Inferior parietal cortex (tissue), 1 donor: Measurements from ENCODE around the gene TIGD4.
A peak's percentile ranks its signal among the peaks of the same experiment; 100 is the strongest.
"Not testable (repeated sequence)": the region's sequence is repeated elsewhere in the genome, so short reads cannot be mapped to it uniquely, and the experiment has no call there.

ENCODE experiments used
- DNase-seq: peaks from one replicate; pipeline ENCODE4 v3.0.0-alpha.2; 2016; ENCODE audit errors: extremely low spot score

Gene TIGD4

DNA sequence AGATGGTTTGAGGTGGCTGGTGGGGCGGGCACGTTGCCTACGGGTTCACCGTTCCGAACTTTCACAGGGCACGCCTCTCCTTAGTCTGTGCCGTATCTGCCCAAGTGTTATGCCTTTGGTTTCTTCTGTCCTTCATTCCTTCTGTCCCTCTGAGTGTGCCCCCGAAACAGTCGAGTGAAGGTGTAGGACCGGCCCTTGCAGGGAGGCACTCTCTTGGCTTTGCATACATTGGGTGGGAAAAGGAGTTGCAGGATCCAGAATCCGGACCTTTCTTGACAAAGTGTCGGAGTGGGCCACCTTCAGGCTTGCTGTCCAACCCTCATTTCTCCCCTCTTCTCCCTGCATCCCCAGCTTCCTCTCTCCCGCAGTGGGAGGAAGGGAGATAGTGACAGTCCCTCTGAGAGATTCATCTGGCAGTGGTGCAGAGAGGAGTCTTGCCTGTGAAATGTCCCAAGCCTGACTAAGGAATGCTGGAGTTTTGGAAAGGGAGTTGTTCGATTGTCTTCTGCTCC, 793 bp upstream of the TIGD4 start:
- DNase-seq: no peak

DNA sequence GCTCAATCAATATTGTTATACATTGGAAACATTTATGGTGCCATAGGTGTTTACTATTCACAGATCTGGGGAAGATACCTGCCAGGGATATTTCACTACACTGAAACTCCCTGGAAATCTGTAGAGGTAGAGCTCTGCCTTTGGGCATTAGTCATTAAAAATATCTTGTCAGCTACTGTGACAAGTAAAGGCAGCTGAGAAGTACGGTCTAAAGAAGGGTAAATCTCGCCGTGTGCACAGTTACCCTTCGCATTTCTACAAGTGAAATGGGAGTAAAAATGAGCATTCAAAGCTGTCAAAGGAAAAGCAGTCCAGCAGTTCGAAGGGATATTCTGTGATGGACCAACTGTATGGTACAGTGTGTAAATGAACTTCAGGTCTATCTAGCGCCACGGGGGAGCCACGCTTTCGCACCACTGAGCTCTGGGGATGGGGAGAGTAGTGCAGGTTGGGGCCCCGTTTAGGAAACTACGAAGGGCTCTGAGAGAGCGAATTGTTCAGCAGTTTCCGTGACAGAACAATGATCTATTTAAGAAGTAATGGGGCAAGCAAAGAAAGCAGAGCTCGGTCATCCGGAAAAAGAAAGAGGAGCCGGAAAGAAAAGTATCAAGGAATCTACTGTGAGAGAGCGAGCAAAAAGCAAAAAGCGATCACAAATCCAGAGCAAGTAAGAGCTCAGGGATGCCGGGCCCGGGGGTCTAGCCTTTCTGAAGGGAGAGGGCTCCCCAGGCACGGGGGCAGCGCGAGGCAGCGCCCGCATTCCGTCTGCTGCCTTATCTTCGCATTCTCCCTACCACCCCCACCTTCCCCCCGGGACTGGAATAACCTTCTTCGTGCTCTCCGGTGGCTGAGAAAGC, 646 bp downstream of the TIGD4 start:
- peak; percentile 50 for DNase-seq

DNA sequence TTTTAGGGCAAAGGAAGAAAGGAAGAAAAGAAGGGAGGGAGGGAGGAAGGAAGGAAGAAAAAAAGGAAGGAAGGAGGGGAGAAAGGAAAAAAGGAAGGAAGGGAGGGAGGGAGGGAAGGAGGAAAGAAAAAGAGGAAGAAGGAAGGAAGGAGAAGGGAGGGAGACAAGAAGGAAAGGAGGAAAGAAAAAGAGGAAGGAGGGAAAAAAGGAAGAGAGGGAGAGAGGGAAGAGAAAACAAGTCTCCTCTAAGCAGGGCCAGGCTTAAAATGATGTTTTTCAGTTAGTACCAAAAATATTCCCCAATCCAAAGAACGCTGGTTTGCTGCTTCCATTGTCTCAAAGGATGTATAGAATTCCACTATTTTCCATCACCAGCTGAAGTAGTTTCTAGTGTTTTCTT, 2.0 kb downstream of the TIGD4 start:
- no peak for DNase-seq

DNA sequence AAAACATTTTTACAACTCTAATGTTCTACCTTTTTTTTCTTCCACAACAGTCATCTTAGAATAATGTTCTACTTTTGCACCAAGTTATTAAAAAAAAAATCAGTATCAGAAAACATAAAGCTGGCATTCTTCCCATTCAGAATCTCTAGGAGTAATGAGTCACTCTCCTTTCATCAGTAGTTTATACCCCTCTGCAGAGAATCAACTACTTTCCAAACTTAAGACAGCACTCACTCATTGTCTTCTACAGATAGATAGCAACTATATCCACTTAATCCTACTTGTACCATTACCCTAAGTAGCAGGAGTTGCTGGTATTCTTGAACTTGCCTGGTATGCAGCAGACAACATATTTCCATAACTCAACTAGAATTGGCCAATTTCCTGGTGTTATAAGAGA, 3.2 kb downstream of the TIGD4 start:
- no peak for DNase-seq

DNA sequence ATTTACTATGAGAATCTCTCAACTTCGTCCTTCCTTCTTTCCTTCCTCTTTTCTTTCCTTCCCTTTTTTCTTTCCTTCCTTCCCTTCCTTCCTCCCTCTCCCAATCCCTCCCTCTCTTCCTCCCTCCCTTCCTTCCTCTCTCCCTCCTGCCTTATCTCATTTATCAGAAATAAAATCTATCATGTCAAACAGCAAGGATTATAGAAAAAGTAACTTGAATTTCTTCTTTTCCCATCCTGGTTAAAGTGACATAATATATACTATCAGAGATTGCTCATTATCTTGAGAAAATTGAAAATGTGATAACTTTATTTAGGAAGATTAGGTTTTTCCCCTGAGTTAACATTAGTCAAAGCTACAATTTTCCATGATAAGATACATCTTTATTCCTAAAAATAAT, 5.6 kb downstream of the TIGD4 start:
- DNase-seq: no peak

DNA sequence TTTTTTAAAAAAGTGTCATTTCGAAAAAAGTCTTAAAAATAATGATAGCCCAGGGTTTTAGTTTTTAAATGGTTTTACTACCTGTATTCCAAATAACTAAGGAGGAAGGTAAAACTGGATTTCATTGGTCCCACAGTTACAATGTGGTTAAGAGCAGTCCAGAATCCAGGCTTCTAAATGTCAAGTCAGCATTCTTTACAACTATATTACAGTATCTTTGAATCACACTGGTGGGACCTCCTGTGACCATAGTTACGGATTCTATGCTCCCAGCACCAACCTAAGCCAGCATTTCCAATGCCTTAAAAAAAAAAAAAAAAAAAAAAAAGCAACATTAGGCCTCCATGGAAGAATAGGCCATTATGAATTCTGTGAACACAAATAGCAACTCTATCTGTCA, 6.2 kb downstream of the TIGD4 start:
- DNase-seq: no peak

DNA sequence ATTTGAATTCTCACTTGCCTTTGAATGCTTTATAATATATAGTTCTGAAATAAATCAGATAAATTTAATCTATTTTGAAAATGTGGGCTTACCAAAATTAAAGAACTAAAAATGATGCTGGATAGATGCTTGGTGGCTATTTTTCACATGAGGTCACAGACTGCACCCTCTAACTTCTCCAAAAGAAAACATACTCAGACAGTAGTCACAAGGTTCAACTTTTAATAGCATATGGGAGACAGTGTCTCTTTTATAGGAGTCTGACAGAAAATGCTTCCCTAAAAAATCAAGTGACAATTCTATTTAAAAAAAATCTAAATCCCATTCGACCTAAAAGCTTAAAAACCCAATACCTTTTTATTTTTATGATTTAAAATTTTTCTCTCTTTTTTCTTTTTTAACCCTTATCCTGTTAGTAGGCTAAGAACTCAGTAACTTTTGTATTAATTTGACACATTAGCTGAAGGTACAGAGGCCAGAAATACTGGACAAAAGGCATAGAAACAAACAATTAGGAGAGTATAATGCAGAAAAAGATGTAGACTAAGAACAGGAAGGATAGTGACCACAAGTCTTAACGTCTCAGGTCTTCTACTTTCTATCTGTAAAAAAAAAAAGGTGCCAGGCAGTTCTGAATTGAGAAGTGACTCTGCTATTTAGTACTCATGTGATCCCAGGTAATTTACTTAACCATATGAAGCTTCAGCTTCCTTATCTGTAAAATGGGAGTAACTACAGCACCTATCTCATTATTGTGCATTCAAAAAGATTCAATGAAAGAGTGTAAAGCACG, 7.6 kb downstream of the TIGD4 start:
- no peak for DNase-seq

DNA sequence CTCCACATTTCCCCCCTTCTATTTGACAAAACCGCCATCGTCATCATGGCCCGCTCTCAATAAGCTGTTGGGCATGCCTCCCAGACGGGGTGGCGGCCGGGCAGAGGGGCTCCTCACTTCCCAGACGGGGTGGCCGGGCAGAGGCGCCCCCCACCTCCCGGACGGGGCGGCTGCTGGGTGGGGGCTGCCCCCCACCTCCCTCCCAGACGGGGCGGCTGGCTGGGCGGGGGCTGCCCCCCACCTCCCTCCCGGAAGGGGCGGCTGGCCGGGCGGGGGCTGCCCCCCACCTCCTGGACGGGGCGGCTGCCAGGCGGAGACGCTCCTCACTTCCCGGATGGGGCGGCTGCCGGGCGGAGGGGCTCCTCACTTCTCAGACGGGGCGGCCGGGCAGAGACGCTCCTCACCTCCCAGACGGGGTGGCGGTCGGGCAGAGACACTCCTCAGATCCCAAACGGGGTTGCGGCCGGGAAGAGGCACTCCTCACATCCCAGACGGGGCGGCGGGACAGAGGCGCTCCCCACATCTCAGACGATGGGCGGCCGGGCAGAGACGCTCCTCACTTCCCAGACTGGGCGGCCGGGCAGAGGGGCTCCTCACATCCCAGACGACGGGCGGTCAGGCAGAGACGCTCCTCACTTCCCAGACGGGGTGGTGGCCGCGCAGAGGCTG, 14.3 kb downstream of the TIGD4 start:
- not testable (repeated sequence) for DNase-seq

DNA sequence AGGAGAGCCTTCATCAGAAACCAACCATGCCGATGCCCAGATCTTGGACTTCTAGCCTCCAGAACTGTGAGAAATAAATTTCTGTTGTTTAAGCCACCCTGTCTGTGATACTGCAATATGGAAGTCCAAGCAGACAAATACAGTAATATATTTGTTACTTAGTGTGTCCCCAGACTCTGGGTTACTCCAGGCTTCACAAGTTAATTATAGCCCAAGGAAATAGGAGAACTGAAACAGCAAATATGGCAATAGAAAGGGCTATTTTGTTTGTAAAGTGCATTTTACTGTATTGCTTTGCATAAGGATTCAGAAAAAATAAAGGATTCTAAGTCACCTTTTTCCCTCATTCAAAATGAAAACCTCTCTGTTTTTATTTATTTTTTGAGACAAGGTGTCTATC, 15.7 kb downstream of the TIGD4 start:
- DNase-seq: no peak

DNA sequence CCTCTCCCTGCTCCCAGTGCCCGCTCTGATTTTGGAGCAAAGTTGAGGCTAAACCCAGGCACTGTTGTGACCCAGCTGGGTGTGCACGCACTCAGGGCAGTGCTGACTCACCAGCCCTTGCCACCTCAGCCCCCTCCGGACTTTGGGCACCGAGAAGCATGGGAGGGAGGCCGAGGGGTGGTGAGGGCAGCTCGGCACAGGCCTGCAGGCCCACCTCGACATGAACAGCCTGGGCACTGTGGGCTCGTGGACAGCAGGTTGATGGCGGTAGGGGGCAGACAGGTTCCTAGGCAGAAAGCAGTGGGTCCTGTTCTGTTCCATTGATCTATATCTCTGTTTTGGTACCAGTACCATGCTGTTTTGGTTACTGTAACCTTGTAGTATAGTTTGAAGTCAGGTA, 30.9 kb downstream of the TIGD4 start:
- no peak for DNase-seq

DNA sequence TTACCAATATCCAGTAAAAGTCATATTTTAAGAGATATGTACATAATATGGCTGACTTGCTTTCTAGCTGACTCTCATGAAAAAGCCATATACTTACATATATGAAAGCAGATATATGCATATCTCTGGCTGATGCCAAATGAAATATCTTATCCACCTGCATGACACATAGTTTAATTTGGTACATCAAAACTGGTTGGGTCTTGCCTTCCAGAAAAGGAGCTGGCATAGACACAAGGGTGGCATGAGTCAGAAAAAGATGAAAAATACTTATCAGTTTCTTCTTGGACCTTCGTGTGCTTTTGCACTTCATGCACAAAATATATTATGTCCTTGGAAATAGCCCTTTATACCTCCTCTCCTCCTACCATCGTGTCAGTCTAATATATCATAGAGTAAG, 32.1 kb downstream of the TIGD4 start:
- no peak for DNase-seq

DNA sequence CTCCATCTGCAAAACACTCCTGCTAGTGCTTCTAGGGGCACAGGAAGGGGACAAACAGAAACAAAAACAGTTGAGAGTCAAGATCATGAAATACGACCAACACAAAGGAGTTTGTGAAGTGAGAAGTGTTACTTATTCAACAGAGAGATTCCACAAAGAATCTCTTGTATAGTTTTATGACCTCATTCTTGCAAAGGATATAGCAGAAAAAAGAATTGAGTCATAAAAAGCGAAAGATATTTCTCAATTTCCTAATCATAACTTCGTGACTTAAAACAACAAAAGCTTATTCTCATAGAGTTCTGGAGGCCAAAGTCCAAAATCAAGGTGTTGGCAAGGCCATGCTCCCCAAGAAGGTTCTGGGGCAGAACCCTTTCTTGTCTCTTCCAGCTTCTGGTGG, 40.7 kb downstream of the TIGD4 start:
- no peak for DNase-seq

DNA sequence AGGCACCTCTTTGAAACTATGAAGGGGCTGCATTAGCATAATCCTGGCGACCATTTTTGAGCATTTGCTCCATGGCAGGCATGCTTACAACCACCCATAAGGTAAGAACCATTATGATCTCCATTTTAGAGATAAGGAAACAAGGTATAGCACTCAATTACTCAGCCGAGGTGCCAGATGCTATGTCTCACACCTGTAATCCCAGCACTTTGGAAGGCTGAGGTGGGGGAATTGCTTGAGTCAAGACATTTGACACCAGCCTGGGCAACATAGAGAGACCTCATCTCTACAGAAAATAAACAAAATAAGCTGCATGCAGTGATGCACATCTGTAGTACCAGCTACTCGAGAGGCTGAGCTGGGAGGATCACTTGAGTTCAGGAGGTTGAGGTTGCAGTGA, 43.6 kb downstream of the TIGD4 start:
- DNase-seq: no peak

DNA sequence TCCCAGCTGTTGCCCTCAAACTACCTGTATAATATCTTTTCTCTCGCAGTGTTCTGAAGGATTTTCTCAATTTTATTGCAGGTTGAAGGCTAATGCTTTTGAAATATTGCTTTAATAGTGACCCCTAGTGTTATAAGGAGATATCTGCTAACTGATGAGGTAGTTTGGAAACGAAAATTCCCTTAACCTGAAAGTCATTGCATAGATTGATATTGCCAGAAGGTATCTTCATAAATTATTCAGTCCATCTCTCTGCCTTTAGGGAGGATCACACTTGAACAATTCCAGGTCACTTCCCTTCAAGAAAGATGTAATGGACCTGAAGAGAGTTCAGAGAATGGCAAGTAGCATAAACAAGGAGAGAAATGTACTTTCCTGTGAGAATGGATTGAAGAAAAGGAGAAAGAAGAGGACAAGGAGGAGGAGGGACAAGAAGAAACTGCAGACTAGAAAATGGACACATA, 44.1 kb downstream of the TIGD4 start:
- peak; percentile 45 for DNase-seq

DNA sequence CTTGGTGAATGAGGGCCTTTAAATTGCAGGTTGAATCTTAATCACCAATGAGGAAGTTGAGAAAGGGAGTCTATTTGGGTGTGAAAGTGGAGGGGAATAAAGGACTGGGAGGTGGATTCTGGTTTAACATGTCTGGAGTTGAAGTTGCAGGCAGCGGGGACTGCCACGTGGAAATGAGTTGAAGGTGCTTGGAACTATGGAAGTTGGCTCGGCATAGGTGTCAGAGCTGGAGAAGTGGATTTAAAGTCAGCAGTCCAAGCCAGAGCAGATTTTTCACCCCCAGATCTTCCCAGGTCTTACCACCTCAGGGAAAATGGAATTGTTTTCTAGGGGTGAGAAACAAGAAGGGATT, 44.9 kb downstream of the TIGD4 start:
- DNase-seq: no peak

DNA sequence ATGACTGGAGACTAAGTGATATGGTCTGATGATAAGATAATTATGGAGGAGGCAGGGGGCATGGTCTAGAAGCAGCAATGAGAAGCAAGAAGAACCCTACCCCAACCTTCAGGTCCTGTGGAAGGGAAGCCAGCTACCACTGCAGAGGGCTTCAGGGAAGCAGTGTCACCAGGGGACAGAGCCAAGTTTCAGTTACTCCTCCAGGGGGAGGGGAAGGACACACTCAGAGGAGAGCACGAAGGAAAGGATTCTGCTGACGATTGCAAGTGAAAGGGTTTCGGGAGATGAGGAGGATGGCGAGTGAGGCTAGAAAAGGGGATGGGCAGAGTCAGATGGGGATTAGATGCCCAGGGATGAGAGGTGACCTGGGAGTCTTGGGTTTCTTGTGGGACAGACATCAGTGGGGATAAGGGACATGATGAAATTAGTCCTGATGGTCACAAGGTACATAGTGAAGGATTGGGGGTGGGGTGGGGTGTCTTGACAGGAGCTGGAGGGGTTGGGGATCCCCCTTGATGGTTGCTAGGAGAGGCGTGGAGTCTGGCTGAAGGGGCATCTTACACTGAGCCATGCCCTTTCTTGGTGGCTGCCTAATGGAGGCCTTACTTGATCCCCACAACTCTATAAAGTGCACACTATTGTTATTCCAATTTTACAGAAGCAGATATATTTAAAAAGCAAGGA, 45.4 kb downstream of the TIGD4 start:
- DNase-seq: no peak

DNA sequence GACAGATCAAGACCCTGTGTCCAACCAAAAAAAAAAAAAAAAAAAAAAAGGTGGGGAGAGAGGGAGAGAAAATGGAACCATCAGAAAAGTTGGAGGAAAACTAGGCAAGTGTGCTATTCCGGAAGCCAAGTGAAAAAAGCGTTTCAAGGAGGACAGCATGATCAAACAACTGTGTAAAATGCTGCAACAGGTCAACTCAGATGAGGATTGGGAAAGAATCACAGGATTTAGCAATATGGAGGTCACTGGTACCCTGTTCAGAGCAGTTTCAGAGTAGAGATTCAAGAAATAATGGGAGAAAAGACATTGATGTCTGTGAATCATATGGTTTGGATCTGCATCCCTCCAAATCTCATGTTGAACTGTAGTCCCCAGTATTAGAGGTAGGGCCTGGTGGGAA, 47.5 kb downstream of the TIGD4 start:
- DNase-seq: no peak

DNA sequence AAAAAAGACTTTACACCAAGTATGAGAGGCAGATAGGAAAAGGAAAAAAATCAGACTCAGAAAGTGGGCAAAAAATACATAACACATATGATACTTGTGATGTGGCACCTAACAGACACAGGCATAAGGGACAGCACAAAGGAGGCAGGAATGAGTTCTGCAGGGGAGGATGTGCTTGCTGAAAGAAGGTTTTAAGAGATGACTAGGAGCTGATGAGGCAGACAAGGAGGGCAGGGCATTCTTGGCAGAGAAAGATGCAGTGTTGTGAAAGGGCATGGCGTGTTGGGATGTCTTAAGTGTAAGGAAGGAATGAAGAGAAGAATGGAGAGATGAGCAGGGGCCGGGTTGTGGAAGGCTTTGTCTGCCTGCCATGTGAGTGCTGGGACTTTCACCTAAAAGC, 50.1 kb downstream of the TIGD4 start:
- DNase-seq: no peak

DNA sequence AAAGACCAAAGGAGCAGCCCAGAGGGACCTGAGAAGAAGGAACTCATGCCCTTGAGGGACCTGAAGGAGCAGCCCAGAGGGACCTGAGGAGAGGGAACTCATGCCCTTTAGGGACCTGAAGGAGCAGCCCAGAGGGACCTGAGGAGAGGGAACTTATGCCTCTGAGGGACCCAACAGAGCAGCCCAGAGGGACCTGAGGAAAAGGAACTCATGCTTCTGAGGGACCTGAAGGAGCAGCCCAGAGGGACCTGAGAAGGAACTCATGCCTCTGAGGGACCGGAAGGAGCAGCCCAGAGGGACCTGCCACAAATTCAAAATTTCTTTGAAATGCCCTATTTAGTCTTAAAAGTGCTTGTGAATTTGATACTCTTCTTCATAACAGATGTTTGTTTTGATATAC, 51.2 kb downstream of the TIGD4 start:
- no peak for DNase-seq

DNA sequence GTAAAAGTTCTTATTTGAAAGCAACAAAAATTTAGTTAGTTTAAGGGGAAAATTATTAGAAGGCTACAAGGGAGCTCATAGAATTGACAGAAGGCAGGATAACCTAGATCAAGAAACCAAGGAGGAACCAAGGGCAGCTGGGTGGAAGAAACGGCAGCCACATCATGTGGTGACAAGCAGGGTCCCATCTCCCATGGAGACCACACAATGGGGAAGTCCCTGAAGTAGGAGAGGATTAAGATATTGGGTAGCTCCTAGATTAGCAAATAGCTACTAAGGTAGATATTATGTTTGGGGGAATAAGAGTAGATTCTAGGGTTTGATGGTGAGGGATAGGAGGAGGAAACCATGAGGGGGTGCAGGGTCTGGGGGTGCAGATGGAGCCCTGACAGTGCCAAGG, 51.7 kb downstream of the TIGD4 start:
- DNase-seq: no peak

DNA sequence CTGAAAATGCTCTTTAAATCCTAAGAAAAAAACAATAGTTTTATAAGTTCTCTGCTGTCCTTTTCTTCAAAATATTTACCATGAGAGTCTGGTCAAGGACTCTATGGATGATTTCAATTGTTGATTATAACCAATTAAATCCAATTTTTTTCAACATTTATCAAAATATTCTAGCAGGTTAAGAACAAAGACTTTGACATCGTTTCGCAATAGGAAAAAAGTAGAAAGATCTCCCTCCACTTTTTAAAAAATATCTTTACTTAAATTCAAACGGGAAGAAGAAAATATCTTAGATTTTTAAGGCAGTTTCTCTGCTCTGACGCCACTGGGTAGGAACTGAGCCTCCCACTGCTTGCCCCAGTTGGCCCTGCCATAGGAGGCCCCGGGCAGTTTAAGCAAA, 55.0 kb downstream of the TIGD4 start:
- no peak for DNase-seq

DNA sequence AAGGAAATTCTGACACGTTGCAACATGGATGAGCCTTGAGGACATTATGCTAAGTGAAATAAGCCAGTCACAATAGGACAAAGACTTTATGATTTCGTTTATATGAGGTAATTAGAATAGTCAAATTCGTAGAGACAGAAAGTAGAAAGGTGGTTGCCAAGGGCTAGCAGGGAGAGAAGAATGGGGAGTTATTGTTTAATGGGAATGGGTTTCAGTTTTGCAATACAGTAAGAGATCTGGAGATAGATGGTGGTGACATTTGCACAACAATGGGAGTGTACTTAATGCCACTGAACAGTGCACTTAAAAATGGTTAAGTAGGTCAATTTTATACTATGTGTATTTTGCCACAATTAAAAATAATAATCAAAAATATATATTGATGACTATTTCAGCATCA, 56.3 kb downstream of the TIGD4 start:
- DNase-seq: no peak
